Measurements from ENCODE around the gene RPP14. TPM values are rescaled to one million over a fixed set of nuclear protein-coding genes. Genes with fewer than 3 reads are reported as not detected.
A peak's percentile ranks its signal among the peaks of the same experiment; 100 is the strongest.

Gene RPP14
- total and polyA plus RNA-seq, 2 of the 4 experiments (the other 2 are of a cell fraction) = 6.6 to 7.8 TPM

- H2BK20ac ChIP-seq (ENCODE audit: low read depth, low read length) = peak overlapping the region; percentile 56
- peak overlapping the region; percentile 4; the same call in 1 of the 2 replicates for H3K27ac ChIP-seq (ENCODE audit: insufficient read depth, low read length)
- peak overlapping the region; percentile 67 for H2BK120ac ChIP-seq (ENCODE audit: low read depth, low read length)
- H3K4me1 ChIP-seq (ENCODE audit: control insufficient read depth, insufficient read depth, low read length) = peaks cover 11% of the 10 kb centered on the region
- peaks cover 19% of the 10 kb centered on the region for H3K9me1 ChIP-seq (ENCODE audit: insufficient read depth, low read length)
- ATAC-seq (ENCODE audit: low read depth) (peak; percentile 7; the same call in 1 of the 2 replicates), DNase-seq (no peak)
- no peaks in the 10 kb centered on the region for H3K27me3 ChIP-seq (ENCODE audit: control insufficient read depth, insufficient read depth, low read length)
- peak overlapping the region; percentile 53 for H3K23ac ChIP-seq (ENCODE audit: low read depth, low read length)
- H3K4me2 ChIP-seq (ENCODE audit: low read depth, low read length) = peak overlapping the region; percentile 67; the same call in 1 of the 2 replicates
- H2BK5ac ChIP-seq (ENCODE audit: low read depth, low read length, poor library complexity, severe bottlenecking) = peak overlapping the region; percentile 63
- peak overlapping the region; percentile 76 for H3K4ac ChIP-seq (ENCODE audit: low read depth, low read length)
- dilution Hi-C loops (cut with HindIII; ENCODE audit: low sequenced_read_pairs, unreplicated experiment) (no loop called here), intact Hi-C loops (cut with micrococcal nuclease) (loop anchor here (5.0 kb wide), 1 partner anchor 37 kb away; no protein-coding TSS in a partner anchor), in situ Hi-C loops (cut with MboI; ENCODE audit: low sequenced_read_pairs) (no loop called here)
- H3K56ac ChIP-seq (ENCODE audit: extremely low read depth, insufficient read depth, low read length) = no peak overlapping the region
- H3K9me3 ChIP-seq (ENCODE audit: control insufficient read depth, insufficient read depth, low read length) = no peaks in the 10 kb centered on the region
- H3K18ac ChIP-seq (ENCODE audit: low read depth, low read length) = peak overlapping the region; percentile 44
- POLR2A ChIA-PET (ENCODE audit: unreplicated experiment) = interaction anchor here (1.4 kb wide), 1 partner anchor 14 kb away, joined by 3 read pairs; no protein-coding TSS in a partner anchor
- peak overlapping the region; percentile 63 for H2AK5ac ChIP-seq (ENCODE audit: low read depth, low read length)
- WGBS, 2 experiments (ENCODE audit: extremely low coverage in 2 of 2, insufficient read length in 1 of 2) = no CpG with 5 or more reads among the region's 7 CpGs
- H2BK15ac ChIP-seq (ENCODE audit: low read depth, low read length) = peak overlapping the region; percentile 24; the same call in 1 of the 3 replicates
- H2AK9ac ChIP-seq (replicated peaks; ENCODE audit: low read depth, low read length, poor library complexity) = peak overlapping the region; percentile 4
- CTCF ChIA-PET = interaction anchor here (0.9 kb wide), 1 partner anchor 38 kb away, joined by 3 read pairs; no protein-coding TSS in a partner anchor
- peak overlapping the region; percentile 27 for H4K5ac ChIP-seq (ENCODE audit: low read depth, low read length)
- peak overlapping the region; percentile 12; the same call in 1 of the 2 replicates for H4K91ac ChIP-seq (ENCODE audit: insufficient read depth, low read depth, low read length)
- no peak overlapping the region for H3K9ac ChIP-seq (ENCODE audit: low read depth, low read length)
- no peak overlapping the region for H3K4me3 ChIP-seq (ENCODE audit: insufficient read depth, low read depth, low read length)
- H3K36me3 ChIP-seq (ENCODE audit: control insufficient read depth, insufficient read depth, low read length) = peaks cover 9% of the 10 kb centered on the region; the same call in 1 of the 2 replicates
- peaks cover 48 to 71% of the 10 kb centered on the region in 2 experiments for H3K79me1 ChIP-seq (ENCODE audit: low read depth in 1 of 2, low read length in 2 of 2)
- H2AFZ ChIP-seq (replicated peaks; ENCODE audit: low read length, poor library complexity) = peak overlapping the region; percentile 19
- no TSS peak for BruUV-seq (replicated peaks)
- peak overlapping the region in 1 of 2 experiments; percentile 69; a peak in 1 of 4 replicates for H4K8ac ChIP-seq (ENCODE audit: low read depth in 2 of 2, low read length in 2 of 2)
- peaks cover 13% of the 10 kb centered on the region; the same call in 1 of the 2 replicates for H4K20me1 ChIP-seq (ENCODE audit: insufficient read depth, low read length)
- H3K14ac ChIP-seq (replicated peaks; ENCODE audit: low read depth, low read length) = peak overlapping the region; percentile 44; the same call in 1 of the 2 replicates
- no peak for TF ChIP-seq CHD1 (IDR thresholded peaks at IDR 0.05; ENCODE audit: low read depth, low read length)
- no peak for TF ChIP-seq POLR2A (IDR thresholded peaks at IDR 0.05; ENCODE audit: low read depth, low read length)
Observed at GRCh38 chr3:58349792-58350626, 44.0 kb downstream of the RPP14 start.
